ENCODE measurements around the gene GAS6.
"Not testable (repeated sequence)": the region's sequence is repeated elsewhere in the genome, so short reads cannot be mapped to it uniquely, and the experiment has no call there.

The GAS6 gene

DNA sequence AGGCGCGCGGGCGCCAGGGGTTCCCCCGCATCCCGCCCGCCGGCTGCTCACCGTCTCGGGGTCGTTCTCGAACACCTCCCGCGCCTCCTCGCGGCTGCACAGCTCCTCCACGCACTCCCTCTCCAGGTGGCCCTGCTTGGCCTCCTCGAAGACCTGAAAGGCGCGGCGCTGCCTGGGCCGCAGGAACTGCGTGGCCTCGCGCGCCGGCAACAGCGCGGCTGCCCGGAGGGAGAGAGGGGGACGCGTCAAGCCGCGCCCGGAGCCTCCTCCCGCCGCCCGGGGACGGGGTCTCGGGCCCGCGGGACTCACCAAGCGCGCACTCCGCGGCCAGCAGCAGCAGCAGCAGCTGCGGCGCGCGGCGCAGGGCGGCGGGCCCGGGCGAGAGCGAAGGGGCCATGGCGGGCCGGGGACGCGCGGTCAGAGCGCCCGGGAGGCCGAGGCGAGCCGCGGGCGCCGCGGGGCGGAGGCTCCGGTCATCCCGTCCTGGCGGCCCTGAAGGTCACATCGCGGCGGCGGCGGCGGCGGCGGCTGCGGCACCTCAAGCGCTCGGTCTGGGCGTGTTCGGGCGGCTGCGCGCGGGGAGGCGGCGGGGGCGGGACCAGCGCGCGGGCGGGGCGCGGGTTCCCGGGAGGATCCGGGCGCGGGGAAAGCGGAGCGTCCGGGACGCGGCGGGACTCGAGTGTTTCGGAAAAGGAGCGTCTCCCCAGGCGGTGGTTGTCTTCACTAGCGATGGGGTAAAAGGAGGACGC, at the start of gene GAS6:
GAS6 (minus strand) TSS at position 553 of the 749 bp plus-strand sequence; CDS start at position 397, 156 bp downstream.
- peak; percentile 53 for DNase-seq

DNA sequence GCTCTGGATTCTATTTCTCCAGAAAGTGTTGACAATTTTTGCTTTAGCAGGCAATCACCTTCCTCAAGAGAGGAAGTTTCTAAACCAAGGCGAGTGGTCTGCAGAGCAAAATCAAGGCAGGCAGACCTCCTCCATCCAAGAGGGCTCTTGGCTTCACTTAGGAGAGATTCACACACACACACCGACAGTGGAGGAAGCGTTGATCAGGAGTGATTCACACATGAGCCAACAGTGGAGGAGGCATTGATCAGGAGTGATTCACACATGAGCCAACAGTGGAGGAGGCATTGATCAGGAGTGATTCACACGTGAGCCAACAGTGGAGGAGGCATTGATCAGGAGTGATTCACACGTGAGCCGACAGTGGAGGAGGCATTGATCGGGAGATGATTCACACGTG, 49.5 kb upstream of the GAS6 start:
- not testable (repeated sequence) for DNase-seq

DNA sequence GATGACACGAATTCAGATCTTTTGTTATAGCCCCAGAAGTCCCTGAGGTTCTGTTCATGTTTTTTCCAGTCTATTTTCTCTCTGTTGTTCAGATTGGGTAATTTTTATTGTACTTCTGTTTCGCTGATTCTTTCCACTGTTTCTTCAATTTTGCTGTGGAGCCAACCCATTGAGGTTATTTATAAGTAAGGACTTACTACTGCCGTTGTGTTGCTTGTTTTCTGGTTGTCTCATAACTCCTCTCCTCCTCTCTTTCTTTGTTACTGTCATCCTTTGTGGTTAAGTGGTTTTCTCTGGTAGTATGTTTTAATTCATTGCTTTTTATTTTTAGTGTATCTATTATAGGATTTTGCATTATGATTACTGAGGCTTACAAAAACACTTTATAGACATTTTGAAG, 48.7 kb upstream of the GAS6 start:
- no peak for DNase-seq

DNA sequence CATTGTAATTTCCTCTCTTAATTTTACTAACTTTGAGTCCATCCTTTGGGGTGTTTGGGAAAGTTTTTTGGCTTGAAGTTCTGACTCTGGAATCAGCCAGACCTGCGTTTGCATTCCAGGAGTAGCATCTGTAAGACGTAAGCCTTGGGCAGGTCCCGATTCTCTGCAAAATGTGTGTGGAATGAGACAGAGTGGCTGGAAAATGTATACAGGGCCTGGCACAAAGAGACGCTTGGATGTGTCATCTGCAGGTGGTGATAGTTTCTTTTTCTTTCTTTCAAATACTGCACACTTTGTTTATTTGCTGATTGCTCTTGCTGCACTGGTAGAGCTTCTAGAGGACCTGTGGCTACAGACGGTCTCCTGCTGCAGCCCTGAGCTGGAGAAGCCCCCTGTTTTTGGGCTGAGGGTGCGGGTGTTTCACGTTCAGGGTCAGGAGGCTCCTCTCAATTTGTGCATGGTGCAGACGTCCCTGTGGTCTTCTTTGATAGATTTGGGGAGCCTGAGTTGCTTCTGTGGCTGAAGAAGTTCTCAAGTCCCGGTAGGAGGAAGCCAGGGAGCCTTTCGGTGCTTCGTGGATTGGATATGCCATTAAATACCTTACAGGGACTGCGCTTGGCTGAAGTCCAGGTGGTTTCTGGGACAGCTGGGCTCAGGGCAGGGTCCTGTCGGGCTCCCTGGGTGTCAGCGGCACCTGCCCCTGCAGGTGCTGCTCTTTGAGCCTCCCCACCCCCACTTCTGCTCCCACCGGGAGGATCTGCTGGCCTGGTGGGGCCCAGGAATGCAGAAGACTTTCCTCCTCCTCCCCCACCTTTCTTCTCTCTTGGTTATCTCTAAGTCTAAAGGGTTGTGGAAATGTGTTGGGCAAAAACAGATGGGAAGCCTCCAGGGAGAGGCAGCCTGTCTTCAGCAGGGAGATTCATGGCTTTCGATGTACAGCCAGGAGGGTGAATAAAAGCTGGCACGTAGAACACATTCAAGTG, 44.0 kb upstream of the GAS6 start:
- peak; percentile 48 for DNase-seq

DNA sequence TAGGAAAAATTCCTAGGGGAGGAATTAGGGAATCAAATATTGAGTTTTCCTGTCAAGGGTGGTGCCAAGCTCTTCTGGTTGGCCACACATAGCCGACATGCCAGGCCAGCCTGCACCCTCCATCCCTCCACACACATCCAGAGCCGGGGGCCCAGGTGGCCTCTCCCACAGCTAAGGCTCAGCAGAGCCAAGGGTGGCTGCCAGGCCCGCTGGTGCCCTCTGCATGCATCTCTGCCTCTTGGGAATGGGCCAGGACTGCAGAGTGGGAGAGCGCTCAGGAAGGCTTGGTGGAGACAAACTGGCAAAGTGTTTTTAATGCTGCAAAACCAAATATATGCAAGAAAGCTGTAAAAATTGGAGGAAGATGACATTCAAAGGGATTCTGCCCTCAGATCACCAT, 42.7 kb upstream of the GAS6 start:
- DNase-seq, result peak; percentile 15

DNA sequence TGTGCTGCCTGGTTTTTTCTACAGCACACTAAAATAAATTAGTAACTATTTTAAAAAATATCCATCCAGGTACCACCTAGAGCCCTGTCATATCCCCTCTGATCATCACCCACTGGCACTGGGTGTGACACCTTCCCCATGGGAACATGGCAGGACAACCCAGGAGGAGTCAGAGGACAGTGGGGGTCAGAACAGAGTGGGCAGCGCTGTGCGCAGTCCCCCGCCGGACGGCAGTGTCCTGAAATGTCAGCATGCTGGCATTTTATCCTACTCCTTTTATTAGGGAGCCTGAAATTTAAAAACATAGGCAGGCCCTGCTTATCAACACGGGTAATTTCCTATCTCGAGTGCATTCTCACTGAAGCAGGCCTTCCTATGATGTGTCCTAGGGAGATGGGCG, 42.1 kb upstream of the GAS6 start:
- no peak for DNase-seq

DNA sequence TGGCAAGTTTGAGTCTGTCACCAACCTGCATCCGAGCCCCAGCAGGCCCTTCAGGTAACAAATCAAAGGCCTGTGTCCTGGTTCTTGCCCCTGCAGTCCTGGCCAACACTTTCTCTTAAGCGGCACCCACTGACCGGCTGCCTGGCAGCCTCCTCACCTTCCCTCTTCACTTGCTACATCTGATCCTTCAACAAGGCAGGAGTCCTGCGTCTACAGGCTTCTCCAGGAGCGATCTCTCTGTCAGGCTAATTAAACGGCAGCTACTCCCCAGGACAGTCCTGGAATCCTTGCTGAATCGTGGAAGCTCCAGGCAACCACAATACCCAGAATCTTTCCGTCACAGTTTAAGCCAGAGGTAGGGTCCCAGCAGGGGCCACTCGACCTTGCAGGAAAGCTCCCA, 41.1 kb upstream of the GAS6 start:
- DNase-seq, result no peak

DNA sequence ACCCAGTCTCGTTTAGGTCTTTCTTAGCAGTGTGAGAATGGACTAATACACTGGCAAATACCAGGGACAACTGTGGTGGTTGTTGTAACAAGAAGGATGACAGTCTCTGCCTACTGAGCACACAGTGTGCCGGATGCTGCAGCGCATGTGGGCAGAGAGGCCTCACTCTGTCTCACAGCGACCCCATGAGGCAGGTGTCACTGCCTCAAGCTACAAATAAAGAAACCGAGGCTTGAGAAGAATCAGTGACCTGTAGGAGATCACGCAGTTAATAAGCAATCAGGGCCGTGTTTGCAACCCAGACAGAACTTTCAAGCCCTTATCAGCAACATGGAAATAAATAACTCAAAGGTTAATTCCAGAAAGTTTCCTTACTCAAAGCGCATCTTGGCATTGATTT, 40.5 kb upstream of the GAS6 start:
- DNase-seq, result no peak

DNA sequence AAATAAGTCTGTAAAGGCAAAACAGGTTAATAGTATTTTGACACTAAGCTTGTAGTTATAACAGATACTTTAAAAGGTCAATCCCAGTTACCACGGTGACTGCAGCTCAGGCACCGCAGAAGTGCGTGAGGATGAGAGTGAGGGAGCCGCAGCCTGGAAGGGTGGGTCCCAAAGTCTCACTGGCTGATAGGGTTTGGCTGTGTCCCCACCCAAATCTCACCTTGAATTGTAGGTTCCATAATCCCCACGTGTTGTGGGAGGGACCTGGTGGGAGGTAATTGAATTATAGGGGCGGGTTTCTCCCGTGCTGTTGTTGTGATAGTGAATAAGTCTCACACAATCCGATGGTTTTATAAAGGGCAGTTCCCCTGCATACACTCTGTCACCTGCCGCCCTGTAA, 40.0 kb upstream of the GAS6 start:
- DNase-seq, result peak; percentile 18

DNA sequence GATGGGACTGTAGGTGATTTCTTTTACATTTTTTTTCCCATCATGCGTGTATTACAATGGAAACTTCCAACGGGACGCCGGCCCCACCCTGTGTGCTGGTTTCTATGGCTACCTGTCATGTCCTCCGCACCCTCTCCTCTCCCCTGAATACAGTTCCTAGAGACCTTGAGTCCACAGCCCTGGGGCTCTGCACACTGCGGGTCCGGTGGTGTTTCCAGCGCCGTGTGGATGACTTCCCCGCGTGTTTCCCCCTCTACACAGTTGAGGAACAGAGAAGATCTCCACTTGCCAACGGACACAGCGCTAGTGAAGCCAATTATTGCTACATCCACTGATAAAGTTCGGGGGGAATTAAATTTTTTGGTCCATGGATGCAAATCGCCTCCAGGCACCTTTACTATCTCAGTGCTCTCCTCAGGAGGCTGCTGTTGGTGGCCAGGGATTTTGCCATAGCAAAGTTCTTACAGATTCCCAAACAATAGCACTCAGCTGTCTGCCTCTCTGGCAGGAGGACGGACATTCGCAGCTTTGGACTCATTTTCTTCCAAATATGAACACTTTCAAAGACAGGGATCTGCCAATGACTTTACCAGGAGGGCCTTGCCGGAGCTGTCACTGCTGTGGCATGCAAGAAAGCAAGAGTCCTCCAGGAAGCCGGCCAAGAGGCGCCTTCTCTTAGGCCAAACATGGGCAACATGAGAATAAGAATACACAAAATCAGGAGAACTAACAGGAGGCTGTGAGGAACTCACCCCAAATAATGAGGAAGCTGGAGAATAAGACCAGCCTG, 39.3 kb upstream of the GAS6 start:
- DNase-seq, result peak; percentile 53

DNA sequence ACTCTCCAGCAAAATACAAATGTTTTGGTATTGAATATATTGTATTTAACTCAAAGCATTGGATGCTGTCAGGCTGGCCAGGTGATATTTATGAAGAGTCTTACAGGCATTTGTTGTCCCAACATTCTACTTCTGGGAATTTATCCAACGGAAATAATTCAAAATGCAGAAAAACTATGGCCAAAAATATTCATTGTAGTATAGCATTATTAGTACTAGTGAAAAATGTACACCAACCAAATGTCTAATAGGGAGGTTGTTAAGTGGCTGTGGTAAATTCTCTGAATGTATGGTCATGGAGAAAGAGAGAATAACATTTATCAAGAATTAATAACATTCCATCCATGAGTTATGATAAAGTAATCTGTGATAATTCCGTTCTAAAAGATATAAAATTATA, 38.6 kb upstream of the GAS6 start:
- no peak for DNase-seq

DNA sequence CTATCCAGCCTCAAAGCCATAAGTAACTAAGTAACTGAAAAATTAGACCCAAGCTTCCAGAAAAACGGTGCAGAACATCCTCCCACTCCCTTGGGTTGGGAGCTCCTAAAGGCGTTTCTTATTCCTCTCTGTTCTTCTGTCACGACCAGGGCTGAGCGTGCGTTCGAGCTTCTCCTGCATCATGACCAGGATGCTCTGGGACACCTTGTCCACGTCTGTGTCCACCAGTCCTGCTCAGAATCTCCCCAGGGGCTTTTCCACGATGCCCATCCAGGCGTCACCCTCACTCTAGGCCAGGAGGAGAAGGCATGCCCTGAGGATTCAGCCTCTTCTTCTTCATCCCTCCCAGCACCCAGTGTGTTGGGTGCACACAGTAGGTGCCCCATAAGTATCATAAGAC, 37.8 kb upstream of the GAS6 start:
- DNase-seq, result peak; percentile 9

DNA sequence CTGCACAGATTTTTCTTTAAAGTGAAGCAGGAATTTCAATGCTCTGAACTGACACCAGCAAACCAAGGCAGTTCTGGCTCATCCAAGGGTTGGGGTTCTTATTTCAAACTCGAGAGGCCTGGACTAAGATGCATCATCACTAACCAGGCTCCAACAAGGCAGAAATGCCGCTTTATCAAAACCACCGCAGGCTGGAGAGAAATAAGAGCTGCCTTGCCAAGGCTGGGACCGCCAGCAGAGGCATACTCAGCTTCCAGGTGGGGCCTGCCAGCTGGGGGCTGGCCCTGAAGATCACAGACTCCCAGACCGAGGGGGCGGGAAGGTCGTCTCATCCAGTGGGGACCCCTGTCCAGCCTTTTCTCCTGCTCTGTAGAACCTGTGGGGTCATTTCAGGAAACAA, 37.4 kb upstream of the GAS6 start:
- peak; percentile 47 for DNase-seq

DNA sequence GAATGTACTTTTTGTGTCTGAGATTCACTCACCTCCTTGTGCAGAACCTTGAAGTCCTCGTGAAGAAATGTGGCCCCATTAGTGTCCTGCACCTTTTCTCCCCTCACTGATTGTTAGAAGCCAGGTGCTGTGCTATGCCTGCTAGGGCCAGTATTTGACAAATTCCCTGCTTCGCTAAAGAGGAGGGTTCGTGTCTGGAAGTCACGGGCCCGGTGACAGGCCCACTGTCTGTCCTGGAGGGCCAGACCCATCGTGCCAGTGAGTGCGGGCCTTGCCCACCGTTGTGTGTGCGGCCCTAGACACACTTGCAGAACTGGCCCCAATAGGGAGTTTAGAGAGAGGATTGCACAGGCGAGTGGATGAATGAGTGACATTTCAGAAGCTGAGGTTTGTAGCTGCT, 36.8 kb upstream of the GAS6 start:
- DNase-seq, result no peak

DNA sequence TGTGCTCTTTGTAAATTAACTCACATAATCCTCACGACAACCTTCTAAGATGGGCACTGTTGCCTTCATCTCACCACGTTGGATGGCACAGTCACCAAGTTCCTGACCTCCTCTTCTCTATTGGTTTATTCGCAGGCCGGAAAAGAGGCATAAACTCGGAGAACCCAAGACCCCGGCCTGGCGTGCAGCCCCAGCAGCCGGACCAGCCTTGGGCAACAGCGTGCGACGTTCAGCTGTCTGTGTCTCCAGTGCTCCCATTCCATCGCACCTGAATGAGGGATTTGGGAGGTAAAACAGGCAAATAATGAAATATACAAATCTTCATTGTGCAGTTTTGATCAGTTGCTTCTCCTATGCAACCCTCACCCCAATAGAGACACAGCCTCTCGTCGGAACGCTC, 34.5 kb upstream of the GAS6 start:
- DNase-seq, result no peak

DNA sequence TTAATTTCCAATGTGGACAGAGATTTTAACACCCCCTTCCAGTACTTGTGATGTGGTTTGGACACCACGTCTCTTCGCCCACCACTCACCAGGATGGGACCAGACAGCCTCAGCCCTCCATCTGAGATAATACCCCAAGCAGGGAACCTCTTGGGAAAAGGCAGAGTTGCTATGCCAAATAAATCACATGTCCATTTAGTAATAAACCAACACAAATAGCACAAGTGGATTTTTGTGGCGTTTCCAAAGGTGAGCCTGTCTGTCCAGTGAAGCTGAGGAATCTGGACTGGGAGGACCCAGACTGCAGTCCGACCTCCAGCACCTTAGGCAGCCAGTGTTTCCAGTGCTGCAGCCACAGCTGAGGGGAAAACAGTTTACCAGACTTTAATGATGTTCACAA, 34.1 kb upstream of the GAS6 start:
- DNase-seq, result no peak

DNA sequence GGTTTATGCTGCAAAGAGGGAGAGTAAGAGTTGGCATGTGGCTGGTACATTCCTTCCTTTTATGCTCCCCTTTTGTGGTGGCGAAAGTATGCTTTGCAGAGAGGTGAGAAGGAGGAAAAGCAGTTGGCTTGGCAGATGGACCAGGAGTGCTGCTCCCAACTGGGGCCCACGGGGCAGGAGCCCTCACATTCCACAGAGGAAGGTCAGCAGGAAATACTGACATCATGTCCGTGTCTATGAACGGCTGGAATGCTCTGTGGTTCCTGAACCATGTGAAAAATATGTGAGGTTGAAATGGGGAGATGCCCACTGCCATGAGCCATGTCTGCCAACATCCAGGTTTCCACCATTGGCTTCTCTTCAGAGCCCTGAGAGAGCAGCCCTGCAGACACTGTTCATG, 33.3 kb upstream of the GAS6 start:
- peak; percentile 19 for DNase-seq

DNA sequence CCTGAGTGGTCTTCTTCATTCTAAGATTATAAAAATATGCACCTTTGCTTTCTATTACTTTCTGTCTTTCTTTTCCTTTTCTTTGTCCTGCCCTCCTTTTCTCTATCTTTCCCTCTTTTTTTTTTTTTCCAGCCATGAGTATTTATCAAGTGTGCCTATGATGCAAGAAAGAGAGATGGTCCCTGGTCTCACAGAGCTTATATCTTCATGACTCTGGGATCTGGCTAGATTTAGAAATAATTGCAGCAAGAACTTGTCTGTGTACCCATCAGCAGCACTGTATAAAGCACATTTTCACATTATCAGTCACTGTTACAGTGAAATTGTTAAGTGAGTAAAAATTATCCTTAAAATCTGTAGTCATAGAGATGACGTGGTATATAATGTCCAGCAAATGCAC, 31.6 kb upstream of the GAS6 start:
- no peak for DNase-seq

DNA sequence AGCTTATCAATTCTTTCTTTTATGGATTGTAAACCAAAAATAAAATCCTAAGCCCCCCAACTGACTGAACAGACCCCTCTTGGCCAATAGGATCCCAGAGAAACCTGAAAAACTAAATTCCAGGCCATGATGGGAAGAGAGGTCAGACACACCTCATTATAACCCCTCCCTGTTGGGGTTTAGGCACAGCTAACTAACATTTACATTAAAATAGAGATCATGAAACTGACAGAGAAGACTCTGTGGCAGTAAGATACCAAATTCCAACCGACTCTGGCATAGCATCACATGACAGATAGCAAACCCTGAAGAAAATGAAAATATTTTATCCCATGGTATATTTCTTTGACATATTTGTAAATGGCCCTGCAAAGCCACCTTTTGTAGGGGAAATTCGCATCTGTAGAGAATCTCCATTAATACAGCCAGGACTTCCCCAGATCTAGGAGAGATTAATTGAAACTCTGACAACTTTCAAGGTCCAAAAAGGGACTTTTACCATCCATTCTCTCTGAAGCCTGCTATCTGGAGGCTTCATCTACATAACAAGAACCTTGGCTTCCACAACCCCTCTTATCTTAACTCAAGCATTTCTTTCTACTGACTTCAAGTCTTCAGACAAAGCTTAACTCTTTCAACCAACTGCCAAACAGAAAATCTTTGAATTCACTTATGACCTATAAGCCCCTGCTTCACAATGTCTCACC, 27.1 kb upstream of the GAS6 start:
- DNase-seq, result no peak

DNA sequence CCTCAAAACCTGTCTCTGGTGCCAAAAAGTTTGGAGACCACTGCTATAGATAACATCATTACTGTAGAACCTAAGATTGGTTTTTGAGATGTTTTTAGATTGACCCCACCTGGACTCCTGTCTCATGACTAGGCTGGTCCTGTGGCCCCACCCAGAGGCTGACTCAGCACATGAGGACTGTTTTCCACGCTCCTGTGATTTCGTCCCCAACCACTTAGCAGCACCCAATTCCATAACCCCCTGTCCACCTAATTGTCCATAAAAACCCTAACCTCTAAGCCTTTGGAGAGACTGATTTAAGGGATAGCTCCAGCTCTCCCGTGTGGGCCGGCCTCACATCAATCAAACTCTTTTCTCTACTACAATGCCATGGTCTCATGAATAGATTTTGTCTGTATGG, 25.6 kb upstream of the GAS6 start:
- DNase-seq, result no peak

DNA sequence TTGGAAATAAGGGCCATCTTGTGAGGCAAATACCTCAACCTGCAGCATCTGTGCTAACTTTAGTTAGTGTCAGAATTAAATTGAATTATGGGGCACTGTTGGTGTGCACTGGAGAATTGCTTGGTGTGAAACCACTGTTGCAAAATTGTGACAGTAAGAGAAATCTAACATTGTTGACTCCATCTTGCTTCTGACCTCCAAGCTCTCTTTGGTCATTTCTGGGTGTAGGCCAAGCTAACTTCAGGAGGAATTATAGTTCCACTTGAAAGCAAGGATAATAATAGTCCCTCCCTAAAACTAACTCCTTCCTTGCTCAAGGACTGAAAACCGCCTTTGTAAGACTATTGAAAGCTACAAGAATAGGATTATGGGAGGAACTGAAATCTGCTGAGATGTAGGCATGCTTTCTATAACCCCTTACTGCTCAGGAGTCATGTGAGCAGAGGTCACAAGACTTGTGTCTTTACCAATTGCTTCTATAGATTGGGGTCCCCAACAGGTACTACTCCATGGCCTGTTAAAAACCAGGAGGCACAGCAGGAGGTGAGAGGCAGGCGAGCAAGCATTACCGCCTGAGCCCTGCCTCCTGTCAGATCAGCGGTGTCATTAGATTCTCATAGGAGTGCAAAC, 24.9 kb upstream of the GAS6 start:
- no peak for DNase-seq

DNA sequence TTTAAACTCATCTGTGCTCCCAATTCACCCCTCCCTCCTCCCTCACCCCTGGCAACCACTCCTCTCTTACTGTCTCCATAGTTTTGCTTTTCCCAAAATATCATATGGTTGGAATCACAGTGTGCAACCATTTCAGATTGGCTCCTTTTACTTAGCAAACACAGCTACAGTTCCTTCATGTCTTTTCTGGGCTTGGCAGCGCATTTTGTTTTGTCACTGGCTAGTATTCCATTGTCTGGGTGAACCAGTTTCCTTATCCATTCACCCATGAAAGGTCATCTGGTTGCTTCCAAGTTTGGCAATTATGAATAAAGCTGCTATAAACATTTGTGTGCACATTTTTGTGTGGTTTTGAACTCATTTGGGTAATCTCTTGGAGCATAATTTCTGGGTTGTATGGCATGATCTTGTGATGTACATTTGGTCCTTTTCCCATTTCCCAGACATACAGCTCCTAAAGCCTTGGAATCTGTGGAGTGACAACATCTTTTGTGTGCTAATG, 23.9 kb upstream of the GAS6 start:
- DNase-seq, result no peak

Measured in right hindlimb (tissue), 1 donor.